Hepatocyte (in vitro differentiated cells): ENCODE data around the gene METRNL. TPM values are rescaled to one million over a fixed set of nuclear protein-coding genes. Genes with fewer than 3 reads are reported as not detected.
A peak's percentile ranks its signal among the peaks of the same experiment; 100 is the strongest.

Source experiments
- DNase-seq: peaks from one replicate; pipeline ENCODE4 v3.0.0-alpha.2; 2016; ENCODE audit warnings: low spot score
- H2AFZ ChIP-seq: fragments of 200-600 bp; sonication (generic); 2 replicates; pipeline ENCODE4 v1.6.0; 2016; ENCODE audit warnings: antibody characterized with exemption, mild to moderate bottlenecking
- H3K27ac ChIP-seq: fragments of 200-600 bp; sonication (generic); 2 replicates; pipeline ENCODE4 v1.5.1; 2016; ENCODE audit warnings: mild to moderate bottlenecking
- H3K27me3 ChIP-seq: fragments of 200-600 bp; sonication (generic); 2 replicates; pipeline ENCODE4 v1.6.1; 2016
- H3K36me3 ChIP-seq: fragments of 200-600 bp; sonication (generic); replicated peaks from 2 replicates; pipeline ENCODE4 v1.5.1; 2016; ENCODE audit warnings: low read depth; ENCODE audit not compliant: insufficient read depth
- H3K4me1 ChIP-seq: fragments of 200-600 bp; sonication (generic); 2 replicates; pipeline ENCODE4 v1.5.1; 2016; ENCODE audit warnings: mild to moderate bottlenecking, moderate library complexity; ENCODE audit not compliant: insufficient read depth
- H3K4me2 ChIP-seq: fragments of 200-600 bp; sonication (generic); 2 replicates; pipeline ENCODE4 v1.6.0; 2016
- H3K4me3 ChIP-seq: fragments of 200-600 bp; sonication (generic); 2 replicates; pipeline ENCODE4 v1.5.1; 2016; ENCODE audit warnings: mild to moderate bottlenecking
- H3K79me2 ChIP-seq: fragments of 200-600 bp; sonication (generic); 2 replicates; pipeline ENCODE4 v1.6.0; 2017; ENCODE audit warnings: mild to moderate bottlenecking
- H3K9me2 ChIP-seq: fragments of 200-600 bp; sonication (generic); replicated peaks from 2 replicates; pipeline ENCODE4 v1.6.0; 2017; ENCODE audit warnings: mild to moderate bottlenecking; ENCODE audit not compliant: insufficient read depth
- H3K9me3 ChIP-seq: fragments of 200-600 bp; sonication (generic); 2 replicates; pipeline ENCODE4 v1.5.1; 2016; ENCODE audit warnings: low read depth, mild to moderate bottlenecking
- H4K20me1 ChIP-seq: fragments of 200-600 bp; sonication (generic); 2 replicates; pipeline ENCODE4 v1.6.0; 2016; ENCODE audit warnings: mild to moderate bottlenecking; ENCODE audit not compliant: insufficient read depth, poor library complexity, severe bottlenecking
- EZH2 ChIP-seq: fragments of 200-600 bp; sonication (generic); IDR thresholded peaks from 2 replicates; pipeline ENCODE4 v1.6.1; 2016; ENCODE audit warnings: antibody characterized with exemption, mild to moderate bottlenecking, borderline replicate concordance
- EZH2phosphoT487 ChIP-seq: fragments of 200-600 bp; sonication (generic); IDR thresholded peaks from one replicate; pipeline ENCODE4 v1.6.1; 2018; ENCODE audit warnings: antibody characterized with exemption, mild to moderate bottlenecking, low read depth, moderate library complexity; ENCODE audit not compliant: unreplicated experiment, severe bottlenecking
- WGBS: methylation state at CpG from one replicate; pipeline ENCODE4 v1.1.6; 2016; ENCODE audit warnings: low lambda C conversion rate; ENCODE audit errors: missing lambda C conversion rate; 5-methylcytosine and 5-hydroxymethylcytosine counted together
- polyA plus RNA-seq: library from polyadenylated mRNA; unstranded; fragments of >200 nt; fragmentation: Nextera tagmentation; extraction: Ambion mirVana; gene quantifications from 2 replicates; pipeline ENCODE4 v1.2.1, GENCODE V29; 2016
- total RNA-seq: library from RNA; depleted of rRNA; stranded (reverse); fragments of >200 nt; gene quantifications from 2 replicates; pipeline ENCODE4 v1.2.3, GENCODE V29; 2014
- TF ChIP-seq, protein P1 (sequence below): fragments of 200-600 bp; sonication (generic); IDR thresholded peaks from 2 replicates; pipeline ENCODE4 v1.5.1; 2016; ENCODE audit warnings: antibody characterized with exemption, mild to moderate bottlenecking; ENCODE audit not compliant: poor library complexity

The METRNL gene
- total and polyA plus RNA-seq, 2 experiments from 2014 or later, result 97.2 to 164 TPM

GRCh38 chr17:83096401-83097224 is 17.2 kb downstream of the METRNL start:
- whole genome bisulfite sequencing, result 88% methylated on average over 22 of the region's 26 CpGs
- H3K79me2 ChIP-seq, result peaks cover 31% of the 10 kb centered on the region
- H4K20me1 ChIP-seq, result peaks cover 6% of the 10 kb centered on the region
- H3K9me2 ChIP-seq, result no peaks in the 10 kb centered on the region
- no peak overlapping the region for H3K4me2 ChIP-seq
- no peaks in the 10 kb centered on the region for H3K27me3 ChIP-seq
- H3K4me1 ChIP-seq, result peaks cover 57% of the 10 kb centered on the region
- H3K4me3 ChIP-seq, result no peak overlapping the region
- no peak for DNase-seq
- no peak overlapping the region for H2AFZ ChIP-seq
- H3K36me3 ChIP-seq, result no peaks in the 10 kb centered on the region
- peak overlapping the region; percentile 23 for H3K27ac ChIP-seq
- TF ChIP-seq EZH2phosphoT487, result no peak
- TF ChIP-seq EZH2, result no peak
- TF ChIP-seq, protein P1, sequence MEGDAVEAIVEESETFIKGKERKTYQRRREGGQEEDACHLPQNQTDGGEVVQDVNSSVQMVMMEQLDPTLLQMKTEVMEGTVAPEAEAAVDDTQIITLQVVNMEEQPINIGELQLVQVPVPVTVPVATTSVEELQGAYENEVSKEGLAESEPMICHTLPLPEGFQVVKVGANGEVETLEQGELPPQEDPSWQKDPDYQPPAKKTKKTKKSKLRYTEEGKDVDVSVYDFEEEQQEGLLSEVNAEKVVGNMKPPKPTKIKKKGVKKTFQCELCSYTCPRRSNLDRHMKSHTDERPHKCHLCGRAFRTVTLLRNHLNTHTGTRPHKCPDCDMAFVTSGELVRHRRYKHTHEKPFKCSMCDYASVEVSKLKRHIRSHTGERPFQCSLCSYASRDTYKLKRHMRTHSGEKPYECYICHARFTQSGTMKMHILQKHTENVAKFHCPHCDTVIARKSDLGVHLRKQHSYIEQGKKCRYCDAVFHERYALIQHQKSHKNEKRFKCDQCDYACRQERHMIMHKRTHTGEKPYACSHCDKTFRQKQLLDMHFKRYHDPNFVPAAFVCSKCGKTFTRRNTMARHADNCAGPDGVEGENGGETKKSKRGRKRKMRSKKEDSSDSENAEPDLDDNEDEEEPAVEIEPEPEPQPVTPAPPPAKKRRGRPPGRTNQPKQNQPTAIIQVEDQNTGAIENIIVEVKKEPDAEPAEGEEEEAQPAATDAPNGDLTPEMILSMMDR, result no peak
- H3K9me3 ChIP-seq, result no peaks in the 10 kb centered on the region

DNA sequence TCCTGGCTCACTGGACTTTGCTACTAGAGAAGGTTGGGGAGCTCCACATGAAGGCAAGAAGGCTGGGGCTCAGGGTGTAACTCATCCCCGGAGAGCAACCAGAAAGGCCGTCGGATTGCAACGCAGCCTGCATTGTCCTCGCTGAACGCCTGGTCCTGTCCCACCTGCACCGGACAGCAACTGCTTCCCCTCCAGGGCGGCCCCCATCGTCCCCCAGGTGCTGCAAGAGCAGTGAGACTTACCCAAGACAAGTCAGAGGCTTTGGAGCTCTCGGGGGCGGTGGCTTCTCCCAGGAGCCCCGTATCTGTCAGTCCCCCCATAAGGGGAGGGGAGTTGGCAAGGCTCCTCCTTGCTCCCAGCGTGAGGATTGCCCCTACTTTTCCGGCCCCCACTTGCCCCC is 18.4 kb downstream of the METRNL start:
- WGBS, result 86% methylated on average over 13 of the region's 14 CpGs

GRCh38 chr17:83098241-83099085 is 19.1 kb downstream of the METRNL start:
- H3K4me1 ChIP-seq, result peaks cover 54% of the 10 kb centered on the region
- peaks cover 14% of the 10 kb centered on the region for H3K79me2 ChIP-seq
- no peaks in the 10 kb centered on the region for H3K27me3 ChIP-seq
- H3K4me2 ChIP-seq, result peak overlapping the region; percentile 73
- H3K9me2 ChIP-seq, result no peaks in the 10 kb centered on the region
- peak overlapping the region; percentile 62 for H3K27ac ChIP-seq
- 70% methylated on average over 27 of the region's 31 CpGs for WGBS
- no peaks in the 10 kb centered on the region for H3K9me3 ChIP-seq
- H3K36me3 ChIP-seq, result no peaks in the 10 kb centered on the region
- peak; percentile 76 for DNase-seq
- H3K4me3 ChIP-seq, result no peak overlapping the region
- H2AFZ ChIP-seq, result no peak overlapping the region
- peaks cover 3% of the 10 kb centered on the region for H4K20me1 ChIP-seq
- TF ChIP-seq EZH2, result no peak
- TF ChIP-seq, protein P1, result no peak

More for the DNA sequence above, 18.4 kb downstream of the METRNL start:
- Histone ChIP-seq H3K9me2 (no peaks in the 10 kb centered on the region), H3K27ac (no peak overlapping the region), H3K79me2 (peaks cover 20% of the 10 kb centered on the region), H3K9me3 (no peaks in the 10 kb centered on the region), H2AFZ (no peak overlapping the region), H3K4me3 (no peak overlapping the region), H3K4me1 (peaks cover 55% of the 10 kb centered on the region), H3K36me3 (no peaks in the 10 kb centered on the region), H3K4me2 (no peak overlapping the region), H4K20me1 (peaks cover 3% of the 10 kb centered on the region), H3K27me3 (no peaks in the 10 kb centered on the region)
- TF ChIP-seq EZH2phosphoT487 (no peak), EZH2 (no peak)
- TF ChIP-seq, protein P1, result no peak
- no peak for DNase-seq
